ENCODE results near the gene MSN. TPM values are rescaled to one million over a fixed set of nuclear protein-coding genes. Genes with fewer than 3 reads are reported as not detected.

MSN gene
- total RNA-seq, 1 experiment from 2014 or later: 91.2 TPM

- TF ChIP-seq GABPB1 (CRISPR knock-in tag; IDR thresholded peaks at IDR 0.05): no peak
- TF ChIP-seq ERG (CRISPR knock-in tag; IDR thresholded peaks at IDR 0.05): no peak
- no peak for TF ChIP-seq ZBTB43 (CRISPR knock-in tag; IDR thresholded peaks at IDR 0.05)
Observed at GRCh38 chrX:65712005-65712806, 44.8 kb downstream of the MSN start (continued).

GRCh38 chrX:65718538-65718937 lies 51.1 kb downstream of the MSN start:
- ChIA-PET CTCF (no interaction called here), POLR2A (no interaction called here)
- H3K9me3 Mint-ChIP-seq: no peaks in the 10 kb centered on the region
- H3K4me3 Mint-ChIP-seq: no peak overlapping the region
- H3K27ac Mint-ChIP-seq: no peak overlapping the region
- no peaks in the 10 kb centered on the region for H3K27me3 Mint-ChIP-seq (ENCODE audit: low read depth)
- no peaks in the 10 kb centered on the region for H3K4me1 Mint-ChIP-seq
- 0 out of 2 replicates have a peak, but pooled peaks cover 3% of the 10 kb centered on the region for H3K36me3 Mint-ChIP-seq
- ATAC-seq (no peak), DNase-seq (ENCODE audit: low spot score) (no peak)
- no peak for TF ChIP-seq MAX (CRISPR knock-in tag; IDR thresholded peaks at IDR 0.05)
- TF ChIP-seq ZNF425 (CRISPR knock-in tag; conservative IDR thresholded peaks at IDR 0.05): no peak
- TF ChIP-seq FOXK1 (CRISPR knock-in tag; IDR thresholded peaks at IDR 0.05): no peak
- no peak for TF ChIP-seq SMAD3 (CRISPR knock-in tag; IDR thresholded peaks at IDR 0.05; ENCODE audit: borderline replicate concordance)
- TF ChIP-seq USF2 (CRISPR knock-in tag; IDR thresholded peaks at IDR 0.05): no peak
- no peak for TF ChIP-seq IRF2 (CRISPR knock-in tag; IDR thresholded peaks at IDR 0.05; ENCODE audit: borderline replicate concordance, low read depth)
- TF ChIP-seq NFYB (CRISPR knock-in tag; conservative IDR thresholded peaks at IDR 0.05; ENCODE audit: low read depth): no peak
- TF ChIP-seq TP53 (CRISPR knock-in tag; IDR thresholded peaks at IDR 0.05): no peak
- TF ChIP-seq ERG (CRISPR knock-in tag; IDR thresholded peaks at IDR 0.05): no peak
- TF ChIP-seq ZNF317 (CRISPR knock-in tag; IDR thresholded peaks at IDR 0.05; ENCODE audit: borderline replicate concordance, low read depth): no peak
- TF ChIP-seq AFF4 (CRISPR knock-in tag; IDR thresholded peaks at IDR 0.05; ENCODE audit: borderline replicate concordance): no peak
- TF ChIP-seq ZNF121 (CRISPR knock-in tag; IDR thresholded peaks at IDR 0.05): no peak
- no peak for TF ChIP-seq ZBTB43 (CRISPR knock-in tag; IDR thresholded peaks at IDR 0.05)
- no peak for TF ChIP-seq STAT6 (CRISPR knock-in tag; conservative IDR thresholded peaks at IDR 0.05; ENCODE audit: low read depth)
- no peak for TF ChIP-seq NR3C1 (CRISPR knock-in tag; conservative IDR thresholded peaks at IDR 0.05; ENCODE audit: low read depth)
- TF ChIP-seq MYBL2 (CRISPR knock-in tag; IDR thresholded peaks at IDR 0.05): no peak

Data from WTC11 (cell line).